H9 (cell line): ENCODE measurements around the gene LDLRAD4. TPM values are rescaled to one million over a fixed set of nuclear protein-coding genes. Genes with fewer than 3 reads are reported as not detected.

Source experiments
- DNase-seq: peaks from one replicate; pipeline ENCODE4 v3.0.0-alpha.2; 2017
- H2AFZ ChIP-seq: one replicate; pipeline ENCODE4 v1.6.1; 2013; ENCODE audit warnings: mild to moderate bottlenecking, low read length, control low read depth, moderate library complexity
- H2AK5ac ChIP-seq: 2 replicates; pipeline ENCODE4 v1.6.1; 2013; ENCODE audit warnings: low read length, control low read depth, mixed read lengths; ENCODE audit not compliant: insufficient read length
- H2BK120ac ChIP-seq: one replicate; pipeline ENCODE4 v1.6.1; 2013; ENCODE audit warnings: low read depth, mild to moderate bottlenecking, low read length, control low read depth, inconsistent platforms; ENCODE audit not compliant: poor library complexity, severe bottlenecking
- H2BK12ac ChIP-seq: 2 replicates; pipeline ENCODE4 v1.6.1; 2013; ENCODE audit warnings: low read length, control low read depth, mixed read lengths, low read depth; ENCODE audit not compliant: insufficient read length
- H2BK15ac ChIP-seq: 2 replicates; pipeline ENCODE4 v1.6.1; 2013; ENCODE audit warnings: low read depth, low read length, control low read depth
- H2BK20ac ChIP-seq: one replicate; pipeline ENCODE4 v1.6.1; 2013; ENCODE audit warnings: low read depth, mild to moderate bottlenecking, low read length, control low read depth, inconsistent platforms; ENCODE audit not compliant: poor library complexity, severe bottlenecking
- H2BK5ac ChIP-seq: 2 replicates; pipeline ENCODE4 v1.6.1; 2013; ENCODE audit warnings: low read length, control low read depth, mixed read lengths; ENCODE audit not compliant: insufficient read length
- H3K14ac ChIP-seq: 2 replicates; pipeline ENCODE4 v1.6.1; 2013; ENCODE audit warnings: low read length, control low read depth; ENCODE audit not compliant: insufficient read depth
- H3K18ac ChIP-seq: 2 replicates; pipeline ENCODE4 v1.6.1; 2013; ENCODE audit warnings: low read depth, mild to moderate bottlenecking, mixed read lengths, low read length, control low read depth; ENCODE audit not compliant: insufficient read length
- H3K23ac ChIP-seq: 2 replicates; pipeline ENCODE4 v1.6.1; 2013; ENCODE audit warnings: low read length, control low read depth, mixed read lengths, low read depth; ENCODE audit not compliant: insufficient read length
- H3K23me2 ChIP-seq: 2 replicates; pipeline ENCODE4 v1.6.1; 2013; ENCODE audit warnings: low read depth, mild to moderate bottlenecking, mixed read lengths, low read length, control low read depth; ENCODE audit not compliant: insufficient read length, poor library complexity, severe bottlenecking
- H3K27ac ChIP-seq: 2 replicates; pipeline ENCODE4 v1.5.1; 2013; ENCODE audit warnings: low read length, control low read depth, mixed read lengths, low read depth; ENCODE audit not compliant: insufficient read length
- H3K27me3 ChIP-seq: 2 replicates; pipeline ENCODE4 v1.6.1; 2013; ENCODE audit warnings: low read length, control low read depth, inconsistent platforms; ENCODE audit not compliant: insufficient read depth
- H3K4ac ChIP-seq: 2 replicates; pipeline ENCODE4 v1.6.1; 2013; ENCODE audit warnings: low read depth, mild to moderate bottlenecking, control low read depth, inconsistent platforms, low read length, moderate library complexity
- H3K4me1 ChIP-seq: 2 replicates; pipeline ENCODE4 v1.6.1; 2013; ENCODE audit warnings: low read length, control low read depth, inconsistent platforms; ENCODE audit not compliant: insufficient read depth
- H3K4me2 ChIP-seq: 2 replicates; pipeline ENCODE4 v1.6.1; 2013; ENCODE audit warnings: low read length, control low read depth, mixed read lengths; ENCODE audit not compliant: insufficient read length, insufficient read depth
- H3K56ac ChIP-seq: 2 replicates; pipeline ENCODE4 v1.6.1; 2013; ENCODE audit warnings: low read depth, mild to moderate bottlenecking, mixed read lengths, low read length, control low read depth; ENCODE audit not compliant: insufficient read length
- H3K79me1 ChIP-seq: 2 replicates; pipeline ENCODE4 v1.6.1; 2013; ENCODE audit warnings: low read depth, mild to moderate bottlenecking, moderate library complexity, low read length, control low read depth, inconsistent platforms; ENCODE audit not compliant: insufficient read depth, poor library complexity, severe bottlenecking
- H3K79me2 ChIP-seq: 2 replicates; pipeline ENCODE4 v1.6.1; 2013; ENCODE audit warnings: low read length, control low read depth, inconsistent platforms; ENCODE audit not compliant: insufficient read depth
- H3K9ac ChIP-seq: 2 replicates; pipeline ENCODE4 v1.6.1; 2013; ENCODE audit warnings: low read length, control low read depth, mixed read lengths; ENCODE audit not compliant: insufficient read length; ENCODE audit errors: extremely low read depth
- H3K9me3 ChIP-seq: one replicate; pipeline ENCODE4 v1.6.1; 2013; ENCODE audit warnings: low read depth, low read length, inconsistent platforms; ENCODE audit not compliant: control insufficient read depth
- H3T11ph ChIP-seq: one replicate; pipeline ENCODE4 v1.6.1; 2013; ENCODE audit warnings: mild to moderate bottlenecking, low read length, control low read depth, inconsistent platforms
- H4K20me1 ChIP-seq: one replicate; pipeline ENCODE4 v1.6.1; 2013; ENCODE audit not compliant: control insufficient read depth, insufficient read length, insufficient read depth
- H4K5ac ChIP-seq: 2 replicates; pipeline ENCODE4 v1.6.1; 2013; ENCODE audit warnings: low read depth, mild to moderate bottlenecking, mixed read lengths, low read length, control low read depth; ENCODE audit not compliant: insufficient read length
- H4K8ac ChIP-seq: replicated peaks from 2 replicates; pipeline ENCODE4 v1.6.1; 2013; ENCODE audit warnings: low read length, control low read depth, mixed read lengths, low read depth; ENCODE audit not compliant: insufficient read length
- H4K91ac ChIP-seq: 2 replicates; pipeline ENCODE4 v1.6.1; 2013; ENCODE audit warnings: low read depth, mild to moderate bottlenecking, moderate library complexity, mixed read lengths, low read length, control low read depth; ENCODE audit not compliant: insufficient read length
- H3K27ac Mint-ChIP-seq, 3 experiments: 2 replicates in 2 of 3; 3 replicates in 1 of 3; pipeline ENCODE4 v1.8.0; 2020 to 2021; ENCODE audit warnings: mixed read lengths in 3 of 3, mild to moderate bottlenecking in 1 of 3, moderate library complexity in 1 of 3
- H3K27me3 Mint-ChIP-seq: 2 replicates; pipeline ENCODE4 v1.8.0; 2021; ENCODE audit warnings: low read depth, mild to moderate bottlenecking, moderate library complexity, mixed read lengths
- H3K36me3 Mint-ChIP-seq, 3 experiments: 2 replicates in 2 of 3; 3 replicates in 1 of 3; pipeline ENCODE4 v1.8.0; 2020 to 2021; ENCODE audit warnings: low read depth in 3 of 3, mixed read lengths in 3 of 3; ENCODE audit not compliant: insufficient read depth in 1 of 3
- H3K4me1 Mint-ChIP-seq, 2 experiments: 2 replicates each; pipeline ENCODE4 v1.8.0; 2020; ENCODE audit warnings: mixed read lengths in 2 of 2
- H3K4me3 Mint-ChIP-seq, 2 experiments: 2 replicates in 1 of 2; 3 replicates in 1 of 2; pipeline ENCODE4 v1.8.0; 2020 to 2021; ENCODE audit warnings: mild to moderate bottlenecking in 2 of 2, mixed read lengths in 2 of 2, moderate library complexity in 1 of 2
- H3K9me3 Mint-ChIP-seq, 2 experiments: 2 replicates in 1 of 2; 3 replicates in 1 of 2; pipeline ENCODE4 v1.8.0; 2020; ENCODE audit warnings: mild to moderate bottlenecking in 2 of 2, mixed read lengths in 2 of 2, moderate library complexity in 1 of 2
- WGBS: extraction: QIAGEN DNeasy Blood & Tissue Kit; methylation state at CpG from one replicate; pipeline ENCODE4 v1.1.7; 2013; ENCODE audit warnings: missing lambda C conversion rate, low lambda C conversion rate, mixed read lengths; ENCODE audit not compliant: insufficient read length; ENCODE audit errors: extremely low coverage; 5-methylcytosine and 5-hydroxymethylcytosine counted together
- total RNA-seq: library from RNA; stranded (reverse); gene quantifications from 2 replicates; pipeline ENCODE4 v1.2.1, GENCODE V29; 2021
- TF ChIP-seq, protein P1 (sequence below): fragments of 200-600 bp; sonication (generic); conservative IDR thresholded peaks from 3 replicates; pipeline ENCODE4 v1.8.0; 2021; ENCODE audit warnings: antibody characterized with exemption, mild to moderate bottlenecking

The LDLRAD4 gene
- total RNA-seq, 1 experiment from 2014 or later: 3.9 TPM

GRCh38 chr18:13454363-13455150 lies 236.0 kb downstream of the LDLRAD4 start:
- Histone ChIP-seq H2BK5ac (no peak overlapping the region), H2AK5ac (no peak overlapping the region), H4K5ac (no peak overlapping the region), H3K23ac (no peak overlapping the region), H3T11ph (no peak overlapping the region), H3K9me3 (no peaks in the 10 kb centered on the region), H2BK12ac (no peak overlapping the region), H3K27me3 (no peaks in the 10 kb centered on the region), H3K79me2 (no peaks in the 10 kb centered on the region), H4K8ac (no peak overlapping the region), H3K56ac (no peak overlapping the region), H3K4me1 (peaks cover 11% of the 10 kb centered on the region; the same call in 1 of the 2 replicates), H2BK20ac (no peak overlapping the region), H4K91ac (no peak overlapping the region), H2BK15ac (no peak overlapping the region), H3K27ac (no peak overlapping the region), H3K4me2 (no peak overlapping the region), H2BK120ac (no peak overlapping the region), H4K20me1 (no peaks in the 10 kb centered on the region), H3K14ac (no peak overlapping the region; the same call in 1 of the 2 replicates), H3K23me2 (no peaks in the 10 kb centered on the region), H3K79me1 (no peaks in the 10 kb centered on the region), H3K9ac (no peak overlapping the region), H3K4ac (no peak overlapping the region), H2AFZ (no peak overlapping the region), H3K18ac (no peak overlapping the region)
- TF ChIP-seq, protein P1, sequence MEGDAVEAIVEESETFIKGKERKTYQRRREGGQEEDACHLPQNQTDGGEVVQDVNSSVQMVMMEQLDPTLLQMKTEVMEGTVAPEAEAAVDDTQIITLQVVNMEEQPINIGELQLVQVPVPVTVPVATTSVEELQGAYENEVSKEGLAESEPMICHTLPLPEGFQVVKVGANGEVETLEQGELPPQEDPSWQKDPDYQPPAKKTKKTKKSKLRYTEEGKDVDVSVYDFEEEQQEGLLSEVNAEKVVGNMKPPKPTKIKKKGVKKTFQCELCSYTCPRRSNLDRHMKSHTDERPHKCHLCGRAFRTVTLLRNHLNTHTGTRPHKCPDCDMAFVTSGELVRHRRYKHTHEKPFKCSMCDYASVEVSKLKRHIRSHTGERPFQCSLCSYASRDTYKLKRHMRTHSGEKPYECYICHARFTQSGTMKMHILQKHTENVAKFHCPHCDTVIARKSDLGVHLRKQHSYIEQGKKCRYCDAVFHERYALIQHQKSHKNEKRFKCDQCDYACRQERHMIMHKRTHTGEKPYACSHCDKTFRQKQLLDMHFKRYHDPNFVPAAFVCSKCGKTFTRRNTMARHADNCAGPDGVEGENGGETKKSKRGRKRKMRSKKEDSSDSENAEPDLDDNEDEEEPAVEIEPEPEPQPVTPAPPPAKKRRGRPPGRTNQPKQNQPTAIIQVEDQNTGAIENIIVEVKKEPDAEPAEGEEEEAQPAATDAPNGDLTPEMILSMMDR: no peak
- no peaks in the 10 kb centered on the region; a peak in 1 of 5 replicates for H3K9me3 Mint-ChIP-seq
- H3K36me3 Mint-ChIP-seq: peaks cover 0 to 4% (median 0%) of the 10 kb centered on the region in 3 experiments; a peak in 2 of 7 replicates
- DNase-seq: peak; percentile 16
- H3K4me3 Mint-ChIP-seq: no peak overlapping the region; a peak in 1 of 5 replicates
- H3K4me1 Mint-ChIP-seq: peaks cover 45 to 48% of the 10 kb centered on the region in 2 experiments
- no peak overlapping the region for H3K27ac Mint-ChIP-seq
- peaks cover 39% of the 10 kb centered on the region for H3K27me3 Mint-ChIP-seq
- no CpG with 5 or more reads among the region's 12 CpGs for WGBS
